SK-N-MC (cell line): Measurements from ENCODE around the gene PTEN.

Source experiments
- EZH2 ChIP-seq: fragments of 200-600 bp; sonication (generic); IDR thresholded peaks from one replicate; pipeline ENCODE4 v1.6.1; 2017; ENCODE audit warnings: antibody characterized with exemption
- POLR2AphosphoS5 ChIP-seq: IDR thresholded peaks from 2 replicates; pipeline ENCODE4 v1.6.1; 2012; ENCODE audit warnings: mild to moderate bottlenecking, low read depth, low read length, borderline replicate concordance

DNA sequence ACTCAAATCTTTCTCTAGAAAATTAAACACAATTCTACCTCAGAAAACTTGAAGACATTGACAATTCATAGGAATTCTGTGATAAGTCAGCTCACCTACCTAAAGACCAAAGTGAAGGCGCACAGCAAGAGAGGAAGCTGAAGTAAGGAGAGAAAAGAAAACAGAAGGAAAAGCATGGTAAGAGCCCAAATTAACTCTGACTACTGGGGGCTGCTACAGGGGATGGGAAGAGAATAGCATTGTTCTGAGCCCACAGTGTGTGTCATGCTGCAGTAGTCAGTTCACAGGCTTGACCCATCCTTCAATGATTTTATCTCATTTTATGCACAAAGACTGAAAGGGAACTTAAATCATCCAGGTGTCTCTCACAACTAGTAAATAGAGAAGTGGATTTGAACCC is 111.3 kb downstream of the PTEN start:
- TF ChIP-seq POLR2AphosphoS5: no peak
- TF ChIP-seq EZH2: no peak
